DMS153 treated with DMSO at 0.1 percent for 48 hours (cell line): Measurements from ENCODE around the gene PARK7.
"Not testable (repeated sequence)": the region's sequence is repeated elsewhere in the genome, so short reads cannot be mapped to it uniquely, and the experiment has no call there.

Source experiments
- DNase-seq: peaks from one replicate; lab custom pipeline; 2025; ENCODE audit not compliant: unreplicated experiment; lab: John Stamatoyannopoulos, UW

PARK7 gene

GRCh38 chr1:7961216-7962013, at the start of gene PARK7:
Gene PARK7 (plus strand): TSS chr1:7961711. CDS start chr1:7962786, 1,075 bp downstream.
- peak; percentile 99 for DNase-seq

- no peak for DNase-seq
These were observed 49.4 kb upstream of the PARK7 start for GRCh38 chr1:7912145-7912544.

GRCh38 chr1:7912743-7913557, 48.6 kb upstream of the PARK7 start:
- no peak for DNase-seq

- DNase-seq = no peak
These were observed 45.5 kb upstream of the PARK7 start for GRCh38 chr1:7915826-7916500.

GRCh38 chr1:7916501-7916830, 45.0 kb upstream of the PARK7 start:
- DNase-seq = no peak

GRCh38 chr1:7917971-7918370, 43.5 kb upstream of the PARK7 start:
- DNase-seq = not testable (repeated sequence)

GRCh38 chr1:7919880-7920279, 41.6 kb upstream of the PARK7 start:
- no peak for DNase-seq

- no peak for DNase-seq
These were observed 39.7 kb upstream of the PARK7 start for GRCh38 chr1:7921796-7922195.

- no peak for DNase-seq
These were observed 39.2 kb upstream of the PARK7 start for GRCh38 chr1:7922301-7922700.

- not testable (repeated sequence) for DNase-seq
These were observed 34.5 kb upstream of the PARK7 start for GRCh38 chr1:7927061-7927460.

- no peak for DNase-seq
These were observed 33.3 kb upstream of the PARK7 start for GRCh38 chr1:7928247-7928646.

GRCh38 chr1:7929637-7930036, 31.9 kb upstream of the PARK7 start:
- DNase-seq = no peak

GRCh38 chr1:7930645-7931445, 30.7 kb upstream of the PARK7 start:
- DNase-seq = no peak

- DNase-seq = no peak
These were observed 30.1 kb upstream of the PARK7 start for GRCh38 chr1:7931446-7931812.

- DNase-seq = no peak
These were observed 28.9 kb upstream of the PARK7 start for GRCh38 chr1:7932524-7933138.

GRCh38 chr1:7938070-7938469, 23.4 kb upstream of the PARK7 start:
- DNase-seq = no peak

- DNase-seq = no peak
These were observed 21.5 kb upstream of the PARK7 start for GRCh38 chr1:7940034-7940433.

GRCh38 chr1:7940745-7941436, 20.6 kb upstream of the PARK7 start, which contains the start of gene TNFRSF9:
Gene TNFRSF9 (minus strand): TSS chr1:7940839. CDS start chr1:7939994, 845 bp downstream.
- DNase-seq = no peak

- no peak for DNase-seq
These were observed 20.1 kb upstream of the PARK7 start for GRCh38 chr1:7941437-7941793.
